K562 (cell line): ENCODE measurements around the gene VWA5B1.

Source experiments
- CBX3 ChIP-seq, 2 experiments: IDR thresholded peaks; 1 replicate in 1 of 2; 2 replicates in 1 of 2; pipeline ENCODE4 v1.6.1; 2012; ENCODE audit warnings: inconsistent platforms in 2 of 2, low read length in 2 of 2, borderline replicate concordance in 1 of 2, control low read depth in 1 of 2
- EGR1 ChIP-seq: fragments of 450-650 bp; conservative IDR thresholded peaks from 2 replicates; pipeline ENCODE4 v1.6.1; 2017; ENCODE audit warnings: mild to moderate bottlenecking
- EZH2 ChIP-seq: IDR thresholded peaks from 2 replicates; pipeline ENCODE4 v1.6.1; 2012; ENCODE audit warnings: low read depth, mild to moderate bottlenecking, inconsistent platforms, low read length, borderline replicate concordance
- IRF2 ChIP-seq: sonication (generic); formaldehyde crosslinking; IDR thresholded peaks from 2 replicates; pipeline ENCODE4 v1.8.1; 2022; ENCODE audit warnings: mild to moderate bottlenecking, missing genetic modification reagents
- MCM2 ChIP-seq: fragments of 450-650 bp; IDR thresholded peaks from 2 replicates; pipeline ENCODE4 v1.6.1; 2017; ENCODE audit warnings: low read depth, mild to moderate bottlenecking
- NFYB ChIP-seq: IDR thresholded peaks from 2 replicates; pipeline ENCODE4 v1.6.1; 2011; ENCODE audit warnings: mild to moderate bottlenecking, moderate library complexity; ENCODE audit not compliant: insufficient read length; ENCODE audit errors: extremely low read depth
- ZBTB8A ChIP-seq: fragments of 450-650 bp; IDR thresholded peaks from 2 replicates; pipeline ENCODE4 v1.6.1; 2018; ENCODE audit warnings: mild to moderate bottlenecking, moderate library complexity; ENCODE audit not compliant: partially characterized antibody
- ZFPM2 ChIP-seq: fragments of 250-450 bp; sonication (Bioruptor Pico); IDR thresholded peaks from 2 replicates; pipeline ENCODE4 v1.5.1; 2022; ENCODE audit warnings: mild to moderate bottlenecking
- TF ChIP-seq, protein P1 (sequence below), 3 experiments: IDR thresholded peaks in 2 of 3; conservative IDR thresholded peaks in 1 of 3; 2 replicates each; pipeline ENCODE4 v1.5.1; 2011 to 2012; ENCODE audit warnings: low read length in 3 of 3, mild to moderate bottlenecking in 3 of 3, control low read depth in 2 of 3, improper control_type of control experiment in 1 of 3, inconsistent platforms in 1 of 3, low read depth in 1 of 3, mixed read lengths in 1 of 3, moderate library complexity in 1 of 3; ENCODE audit not compliant: insufficient read depth in 2 of 3
- TF ChIP-seq, protein P2 (sequence below), 2 experiments: IDR thresholded peaks; 2 replicates each; pipeline ENCODE4 v1.6.1; 2011; ENCODE audit warnings: borderline replicate concordance in 1 of 2, control low read depth in 1 of 2, low read depth in 1 of 2, low read length in 1 of 2, mild to moderate bottlenecking in 1 of 2, mixed read lengths in 1 of 2, moderate library complexity in 1 of 2; ENCODE audit not compliant: insufficient read depth in 1 of 2, insufficient read length in 1 of 2, poor library complexity in 1 of 2, severe bottlenecking in 1 of 2; ENCODE audit errors: extremely low read depth in 1 of 2
- TF ChIP-seq, protein P3 (sequence below): fragments of 450-650 bp; IDR thresholded peaks from 2 replicates; pipeline ENCODE4 v1.6.1; 2018; ENCODE audit not compliant: partially characterized antibody
- TF ChIP-seq, protein P4 (sequence below): conservative IDR thresholded peaks from 2 replicates; pipeline ENCODE4 v1.6.1; 2011; ENCODE audit warnings: low read depth, mild to moderate bottlenecking, low read length; ENCODE audit not compliant: control insufficient read depth
- TF ChIP-seq, protein P5 (sequence below), 2 experiments: fragments of 450-650 bp in 1 of 2; sonication (generic) in 1 of 2; formaldehyde crosslinking in 1 of 2; IDR thresholded peaks in 1 of 2; conservative IDR thresholded peaks in 1 of 2; 2 replicates each; pipeline versions ENCODE4 v1.6.1 to v1.8.1; 2016 to 2023; ENCODE audit warnings: mild to moderate bottlenecking in 2 of 2, moderate library complexity in 2 of 2, inconsistent platforms in 1 of 2, missing genetic modification reagents in 1 of 2
- TF ChIP-seq, protein P6 (sequence below), 2 experiments: fragments of 450-650 bp; IDR thresholded peaks; 2 replicates each; pipeline ENCODE4 v1.6.1; 2018; ENCODE audit warnings: mild to moderate bottlenecking in 2 of 2, low read depth in 1 of 2; ENCODE audit not compliant: partially characterized antibody in 2 of 2

DNA sequence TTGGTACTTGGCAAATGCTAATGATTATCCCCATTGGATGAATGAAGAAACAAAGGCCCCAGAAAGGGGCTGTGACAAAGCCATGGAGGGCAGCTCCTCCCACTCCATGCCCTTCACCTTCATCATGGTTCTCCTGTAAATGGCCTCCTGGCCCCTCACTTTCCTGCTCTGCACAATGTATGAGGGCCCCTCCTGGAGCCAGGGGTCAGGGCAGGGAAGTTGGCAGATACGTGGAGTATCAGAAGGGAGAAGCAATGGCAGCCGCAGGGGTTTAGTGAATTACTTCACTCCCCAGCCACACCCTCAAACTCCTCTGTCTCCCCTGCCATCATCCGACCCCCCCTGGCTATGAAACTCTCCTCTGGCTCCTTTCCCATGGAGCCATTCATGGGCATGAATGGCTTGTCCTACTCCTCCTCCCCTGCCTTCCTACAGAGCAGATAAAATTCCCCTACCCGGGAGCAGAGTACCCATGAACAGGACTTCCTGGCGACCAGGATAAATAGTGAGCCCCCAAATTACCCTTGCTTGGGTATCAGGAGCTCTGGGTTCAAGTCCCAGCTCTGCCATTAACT lies 109.0 kb downstream of the VWA5B1 start:
- TF ChIP-seq NFYB (no peak), EGR1 (no peak), MCM2 (no peak), EZH2 (no peak), ZFPM2 (CRISPR knock-in tag) (no peak), CBX3 (IDR thresholded peaks at IDR 0.05; ENCODE audit: borderline replicate concordance in 1 of 2, low read length in 2 of 2) (no peak), ZBTB8A (no peak), IRF2 (CRISPR knock-in tag) (no peak)
- TF ChIP-seq, protein P1, sequence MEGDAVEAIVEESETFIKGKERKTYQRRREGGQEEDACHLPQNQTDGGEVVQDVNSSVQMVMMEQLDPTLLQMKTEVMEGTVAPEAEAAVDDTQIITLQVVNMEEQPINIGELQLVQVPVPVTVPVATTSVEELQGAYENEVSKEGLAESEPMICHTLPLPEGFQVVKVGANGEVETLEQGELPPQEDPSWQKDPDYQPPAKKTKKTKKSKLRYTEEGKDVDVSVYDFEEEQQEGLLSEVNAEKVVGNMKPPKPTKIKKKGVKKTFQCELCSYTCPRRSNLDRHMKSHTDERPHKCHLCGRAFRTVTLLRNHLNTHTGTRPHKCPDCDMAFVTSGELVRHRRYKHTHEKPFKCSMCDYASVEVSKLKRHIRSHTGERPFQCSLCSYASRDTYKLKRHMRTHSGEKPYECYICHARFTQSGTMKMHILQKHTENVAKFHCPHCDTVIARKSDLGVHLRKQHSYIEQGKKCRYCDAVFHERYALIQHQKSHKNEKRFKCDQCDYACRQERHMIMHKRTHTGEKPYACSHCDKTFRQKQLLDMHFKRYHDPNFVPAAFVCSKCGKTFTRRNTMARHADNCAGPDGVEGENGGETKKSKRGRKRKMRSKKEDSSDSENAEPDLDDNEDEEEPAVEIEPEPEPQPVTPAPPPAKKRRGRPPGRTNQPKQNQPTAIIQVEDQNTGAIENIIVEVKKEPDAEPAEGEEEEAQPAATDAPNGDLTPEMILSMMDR (IDR thresholded peaks at IDR 0.05 in 2 of 3, conservative IDR thresholded peaks at IDR 0.05 in 1 of 3; ENCODE audit: insufficient read depth in 2 of 3, low read depth in 1 of 3, low read length in 3 of 3): no peak
- TF ChIP-seq, protein P2, sequence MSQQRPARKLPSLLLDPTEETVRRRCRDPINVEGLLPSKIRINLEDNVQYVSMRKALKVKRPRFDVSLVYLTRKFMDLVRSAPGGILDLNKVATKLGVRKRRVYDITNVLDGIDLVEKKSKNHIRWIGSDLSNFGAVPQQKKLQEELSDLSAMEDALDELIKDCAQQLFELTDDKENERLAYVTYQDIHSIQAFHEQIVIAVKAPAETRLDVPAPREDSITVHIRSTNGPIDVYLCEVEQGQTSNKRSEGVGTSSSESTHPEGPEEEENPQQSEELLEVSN (IDR thresholded peaks at IDR 0.05; ENCODE audit: borderline replicate concordance in 1 of 2, extremely low read depth in 1 of 2, insufficient read depth in 1 of 2, insufficient read length in 1 of 2, low read depth in 1 of 2, low read length in 1 of 2, poor library complexity in 1 of 2, severe bottlenecking in 1 of 2): no peak
- TF ChIP-seq, protein P3, sequence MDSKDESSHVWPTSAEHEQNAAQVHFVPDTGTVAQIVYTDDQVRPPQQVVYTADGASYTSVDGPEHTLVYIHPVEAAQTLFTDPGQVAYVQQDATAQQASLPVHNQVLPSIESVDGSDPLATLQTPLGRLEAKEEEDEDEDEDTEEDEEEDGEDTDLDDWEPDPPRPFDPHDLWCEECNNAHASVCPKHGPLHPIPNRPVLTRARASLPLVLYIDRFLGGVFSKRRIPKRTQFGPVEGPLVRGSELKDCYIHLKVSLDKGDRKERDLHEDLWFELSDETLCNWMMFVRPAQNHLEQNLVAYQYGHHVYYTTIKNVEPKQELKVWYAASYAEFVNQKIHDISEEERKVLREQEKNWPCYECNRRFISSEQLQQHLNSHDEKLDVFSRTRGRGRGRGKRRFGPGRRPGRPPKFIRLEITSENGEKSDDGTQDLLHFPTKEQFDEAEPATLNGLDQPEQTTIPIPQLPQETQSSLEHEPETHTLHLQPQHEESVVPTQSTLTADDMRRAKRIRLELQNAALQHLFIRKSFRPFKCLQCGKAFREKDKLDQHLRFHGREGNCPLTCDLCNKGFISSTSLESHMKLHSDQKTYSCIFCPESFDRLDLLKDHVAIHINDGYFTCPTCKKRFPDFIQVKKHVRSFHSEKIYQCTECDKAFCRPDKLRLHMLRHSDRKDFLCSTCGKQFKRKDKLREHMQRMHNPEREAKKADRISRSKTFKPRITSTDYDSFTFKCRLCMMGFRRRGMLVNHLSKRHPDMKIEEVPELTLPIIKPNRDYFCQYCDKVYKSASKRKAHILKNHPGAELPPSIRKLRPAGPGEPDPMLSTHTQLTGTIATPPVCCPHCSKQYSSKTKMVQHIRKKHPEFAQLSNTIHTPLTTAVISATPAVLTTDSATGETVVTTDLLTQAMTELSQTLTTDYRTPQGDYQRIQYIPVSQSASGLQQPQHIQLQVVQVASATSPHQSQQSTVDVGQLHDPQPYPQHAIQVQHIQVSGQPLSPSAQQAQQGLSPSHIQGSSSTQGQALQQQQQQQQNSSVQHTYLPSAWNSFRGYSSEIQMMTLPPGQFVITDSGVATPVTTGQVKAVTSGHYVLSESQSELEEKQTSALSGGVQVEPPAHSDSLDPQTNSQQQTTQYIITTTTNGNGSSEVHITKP: no peak
- TF ChIP-seq, protein P4, sequence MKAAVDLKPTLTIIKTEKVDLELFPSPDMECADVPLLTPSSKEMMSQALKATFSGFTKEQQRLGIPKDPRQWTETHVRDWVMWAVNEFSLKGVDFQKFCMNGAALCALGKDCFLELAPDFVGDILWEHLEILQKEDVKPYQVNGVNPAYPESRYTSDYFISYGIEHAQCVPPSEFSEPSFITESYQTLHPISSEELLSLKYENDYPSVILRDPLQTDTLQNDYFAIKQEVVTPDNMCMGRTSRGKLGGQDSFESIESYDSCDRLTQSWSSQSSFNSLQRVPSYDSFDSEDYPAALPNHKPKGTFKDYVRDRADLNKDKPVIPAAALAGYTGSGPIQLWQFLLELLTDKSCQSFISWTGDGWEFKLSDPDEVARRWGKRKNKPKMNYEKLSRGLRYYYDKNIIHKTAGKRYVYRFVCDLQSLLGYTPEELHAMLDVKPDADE: no peak
- TF ChIP-seq, protein P5, sequence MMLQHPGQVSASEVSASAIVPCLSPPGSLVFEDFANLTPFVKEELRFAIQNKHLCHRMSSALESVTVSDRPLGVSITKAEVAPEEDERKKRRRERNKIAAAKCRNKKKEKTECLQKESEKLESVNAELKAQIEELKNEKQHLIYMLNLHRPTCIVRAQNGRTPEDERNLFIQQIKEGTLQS (IDR thresholded peaks at IDR 0.05): no peak
- TF ChIP-seq, protein P5 (CRISPR knock-in tag; conservative IDR thresholded peaks at IDR 0.05): no peak
- TF ChIP-seq, protein P6, sequence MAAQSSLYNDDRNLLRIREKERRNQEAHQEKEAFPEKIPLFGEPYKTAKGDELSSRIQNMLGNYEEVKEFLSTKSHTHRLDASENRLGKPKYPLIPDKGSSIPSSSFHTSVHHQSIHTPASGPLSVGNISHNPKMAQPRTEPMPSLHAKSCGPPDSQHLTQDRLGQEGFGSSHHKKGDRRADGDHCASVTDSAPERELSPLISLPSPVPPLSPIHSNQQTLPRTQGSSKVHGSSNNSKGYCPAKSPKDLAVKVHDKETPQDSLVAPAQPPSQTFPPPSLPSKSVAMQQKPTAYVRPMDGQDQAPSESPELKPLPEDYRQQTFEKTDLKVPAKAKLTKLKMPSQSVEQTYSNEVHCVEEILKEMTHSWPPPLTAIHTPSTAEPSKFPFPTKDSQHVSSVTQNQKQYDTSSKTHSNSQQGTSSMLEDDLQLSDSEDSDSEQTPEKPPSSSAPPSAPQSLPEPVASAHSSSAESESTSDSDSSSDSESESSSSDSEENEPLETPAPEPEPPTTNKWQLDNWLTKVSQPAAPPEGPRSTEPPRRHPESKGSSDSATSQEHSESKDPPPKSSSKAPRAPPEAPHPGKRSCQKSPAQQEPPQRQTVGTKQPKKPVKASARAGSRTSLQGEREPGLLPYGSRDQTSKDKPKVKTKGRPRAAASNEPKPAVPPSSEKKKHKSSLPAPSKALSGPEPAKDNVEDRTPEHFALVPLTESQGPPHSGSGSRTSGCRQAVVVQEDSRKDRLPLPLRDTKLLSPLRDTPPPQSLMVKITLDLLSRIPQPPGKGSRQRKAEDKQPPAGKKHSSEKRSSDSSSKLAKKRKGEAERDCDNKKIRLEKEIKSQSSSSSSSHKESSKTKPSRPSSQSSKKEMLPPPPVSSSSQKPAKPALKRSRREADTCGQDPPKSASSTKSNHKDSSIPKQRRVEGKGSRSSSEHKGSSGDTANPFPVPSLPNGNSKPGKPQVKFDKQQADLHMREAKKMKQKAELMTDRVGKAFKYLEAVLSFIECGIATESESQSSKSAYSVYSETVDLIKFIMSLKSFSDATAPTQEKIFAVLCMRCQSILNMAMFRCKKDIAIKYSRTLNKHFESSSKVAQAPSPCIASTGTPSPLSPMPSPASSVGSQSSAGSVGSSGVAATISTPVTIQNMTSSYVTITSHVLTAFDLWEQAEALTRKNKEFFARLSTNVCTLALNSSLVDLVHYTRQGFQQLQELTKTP (IDR thresholded peaks at IDR 0.05; ENCODE audit: low read depth in 1 of 2, partially characterized antibody in 2 of 2): no peak
